HG03097 (cell line): ENCODE results near the gene ANKMY1.

ENCODE experiments used
- ATAC-seq: cut with Tn5 transposase; IDR thresholded peaks from one replicate; pipeline ENCODE4 v1.9.1; 2021; ENCODE audit not compliant: unreplicated experiment, low FRiP score

Gene ANKMY1

DNA sequence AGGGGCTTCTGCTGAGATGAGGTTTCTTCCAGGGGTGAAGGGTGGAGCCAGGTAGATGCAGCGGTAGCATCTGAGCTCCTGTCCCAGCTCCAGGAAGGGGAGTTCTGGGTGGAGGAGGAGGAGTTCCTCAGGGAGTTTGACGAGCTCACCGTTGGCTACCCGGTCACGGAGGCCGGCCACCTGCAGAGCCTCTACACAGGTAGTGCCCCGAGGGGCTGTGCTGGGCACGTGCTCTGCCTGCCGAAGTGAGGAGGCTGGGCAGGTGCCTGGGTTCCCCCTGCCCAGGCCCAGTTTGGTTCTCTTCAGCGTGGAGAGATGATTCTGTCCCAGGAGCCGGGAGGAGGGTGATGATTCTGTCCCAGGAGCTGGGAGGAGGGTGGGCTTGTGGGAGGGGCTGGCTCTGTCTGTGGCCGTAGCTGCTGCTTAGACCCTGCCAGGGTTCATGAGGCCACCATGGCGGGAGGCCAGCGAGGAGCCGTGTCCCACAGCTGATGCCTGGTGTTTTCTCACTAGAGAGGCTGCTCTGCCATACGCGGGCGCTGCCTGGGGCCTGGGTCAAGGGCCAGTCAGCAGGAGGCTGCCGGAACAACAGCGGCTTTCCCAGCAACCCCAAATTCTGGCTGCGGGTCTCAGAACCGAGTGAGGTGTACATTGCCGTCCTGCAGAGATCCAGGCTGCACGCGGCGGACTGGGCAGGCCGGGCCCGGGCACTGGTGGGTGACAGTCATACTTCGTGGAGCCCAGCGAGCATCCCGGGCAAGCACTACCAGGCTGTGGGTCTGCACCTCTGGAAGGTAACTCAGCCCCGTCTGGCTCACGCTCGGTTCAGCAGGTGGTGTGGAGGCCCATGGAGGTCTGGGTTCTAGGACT is 37.0 kb upstream of the ANKMY1 start:
- no peak for ATAC-seq

DNA sequence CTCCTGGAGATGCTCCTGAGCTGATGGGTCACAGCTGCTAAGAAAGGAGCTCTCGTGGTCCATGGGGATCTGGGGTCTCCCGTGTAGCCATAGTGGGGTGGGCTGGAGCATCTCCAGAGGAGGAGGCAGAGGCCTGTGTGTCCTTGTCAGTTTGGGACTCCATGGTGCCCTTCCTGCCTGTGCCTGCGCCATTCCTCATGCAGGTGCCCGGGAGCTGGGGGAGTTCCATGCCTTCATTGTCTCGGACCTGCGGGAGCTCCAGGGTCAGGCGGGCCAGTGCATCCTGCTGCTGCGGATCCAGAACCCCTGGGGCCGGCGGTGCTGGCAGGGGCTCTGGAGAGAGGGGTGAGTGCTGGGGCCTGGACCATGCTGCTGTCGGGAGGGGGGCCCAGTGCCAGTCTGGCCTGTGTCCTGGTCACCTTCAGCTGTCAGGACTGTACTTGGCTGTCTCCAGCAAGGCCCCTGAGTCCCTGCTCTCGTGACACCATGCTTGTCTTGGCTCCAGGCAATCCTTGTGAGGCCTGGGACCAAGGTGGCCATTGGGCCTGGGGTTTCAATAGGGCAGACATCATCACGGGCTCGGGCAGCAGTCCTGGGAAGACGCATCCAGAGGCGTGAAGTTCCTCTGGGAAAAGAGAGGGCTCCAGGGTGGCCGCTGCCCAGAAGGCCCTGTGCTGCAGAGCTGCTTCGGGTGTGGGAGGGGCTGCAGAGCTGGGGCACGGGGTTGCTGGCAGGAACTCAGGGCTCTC is 36.1 kb upstream of the ANKMY1 start:
- no peak for ATAC-seq

DNA sequence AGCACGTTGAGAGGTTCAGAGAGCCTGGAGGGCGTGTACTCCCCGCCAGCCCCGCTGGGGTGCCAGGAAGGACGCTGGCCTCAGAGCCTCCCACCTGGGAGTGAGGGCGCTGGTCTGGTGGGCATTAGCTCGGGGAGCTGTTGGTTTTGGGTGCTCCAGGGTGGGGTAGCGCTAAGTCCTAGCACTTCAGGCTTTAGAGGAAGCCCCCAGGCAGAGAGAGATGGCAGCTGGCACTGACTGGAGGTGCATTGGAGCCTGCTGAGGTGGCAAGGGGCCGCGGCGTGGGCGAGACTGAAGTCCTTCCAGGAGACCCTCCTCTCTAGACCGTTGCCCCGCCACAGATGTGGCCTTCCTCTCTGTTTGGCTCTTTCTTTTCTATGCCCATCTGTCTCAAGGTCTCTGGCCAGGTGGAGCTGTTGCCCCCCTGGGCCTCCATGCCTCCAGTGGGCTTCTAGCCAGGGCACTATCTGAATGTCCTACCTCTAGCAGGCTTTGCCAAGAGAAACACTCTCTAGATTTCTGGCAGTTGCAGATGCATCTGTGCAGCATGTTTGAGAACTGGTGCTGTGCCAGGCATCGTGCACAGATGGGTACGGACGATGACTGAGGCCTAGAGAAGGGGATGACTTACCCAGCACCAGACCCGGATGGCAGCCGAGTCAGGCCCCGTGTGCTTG is 35.4 kb upstream of the ANKMY1 start:
- ATAC-seq = no peak

DNA sequence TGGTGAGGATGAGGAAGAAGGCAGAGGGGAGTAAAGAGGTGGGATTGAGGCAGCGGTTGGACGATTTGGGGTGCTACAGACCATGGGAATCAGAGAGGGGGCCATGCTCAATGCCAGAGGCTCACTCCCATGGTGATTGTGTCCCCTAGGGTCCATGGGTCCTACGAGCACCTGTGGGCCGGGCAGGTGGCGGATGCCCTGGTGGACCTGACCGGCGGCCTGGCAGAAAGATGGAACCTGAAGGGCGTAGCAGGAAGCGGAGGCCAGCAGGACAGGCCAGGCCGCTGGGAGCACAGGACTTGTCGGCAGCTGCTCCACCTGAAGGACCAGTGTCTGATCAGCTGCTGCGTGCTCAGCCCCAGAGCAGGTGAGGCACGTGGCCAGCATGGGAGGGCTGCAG is 34.0 kb upstream of the ANKMY1 start:
- ATAC-seq = no peak

DNA sequence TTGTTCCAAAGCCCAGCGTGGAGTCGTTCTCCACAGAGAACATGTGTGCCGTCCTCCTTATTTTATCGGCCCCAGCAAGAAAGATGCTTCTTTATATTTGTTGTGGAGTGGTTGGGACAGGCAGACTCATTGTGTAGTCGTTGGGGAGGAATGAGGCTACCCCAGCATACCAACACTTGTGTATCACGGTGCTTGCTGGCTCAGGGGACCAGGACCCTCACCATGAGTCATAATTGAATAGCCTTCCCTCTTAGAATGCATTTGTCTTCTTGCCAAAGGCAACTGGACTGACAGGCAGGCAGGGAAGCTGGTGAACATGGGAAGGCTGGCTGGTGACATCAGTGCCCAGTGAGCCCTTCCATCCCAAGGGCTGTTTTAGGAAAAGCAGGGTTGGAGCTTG is 33.4 kb upstream of the ANKMY1 start:
- ATAC-seq = no peak

DNA sequence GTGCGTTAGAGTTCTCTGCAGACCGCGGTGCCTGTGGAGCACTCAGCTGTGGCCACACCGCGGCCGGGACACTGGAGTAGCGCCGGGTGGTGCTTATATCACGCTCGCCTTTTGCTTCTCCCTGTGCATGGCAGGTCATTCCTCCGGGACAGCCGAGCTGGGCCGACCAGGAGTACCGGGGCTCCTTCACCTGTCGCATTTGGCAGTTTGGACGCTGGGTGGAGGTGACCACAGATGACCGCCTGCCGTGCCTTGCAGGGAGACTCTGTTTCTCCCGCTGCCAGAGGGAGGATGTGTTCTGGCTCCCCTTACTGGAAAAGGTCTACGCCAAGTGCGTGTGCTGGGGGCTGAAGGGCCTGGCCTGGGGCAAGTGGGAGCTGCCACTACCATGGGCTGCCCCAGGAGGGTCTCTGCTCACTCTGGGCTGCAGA is 32.9 kb upstream of the ANKMY1 start:
- no peak for ATAC-seq

DNA sequence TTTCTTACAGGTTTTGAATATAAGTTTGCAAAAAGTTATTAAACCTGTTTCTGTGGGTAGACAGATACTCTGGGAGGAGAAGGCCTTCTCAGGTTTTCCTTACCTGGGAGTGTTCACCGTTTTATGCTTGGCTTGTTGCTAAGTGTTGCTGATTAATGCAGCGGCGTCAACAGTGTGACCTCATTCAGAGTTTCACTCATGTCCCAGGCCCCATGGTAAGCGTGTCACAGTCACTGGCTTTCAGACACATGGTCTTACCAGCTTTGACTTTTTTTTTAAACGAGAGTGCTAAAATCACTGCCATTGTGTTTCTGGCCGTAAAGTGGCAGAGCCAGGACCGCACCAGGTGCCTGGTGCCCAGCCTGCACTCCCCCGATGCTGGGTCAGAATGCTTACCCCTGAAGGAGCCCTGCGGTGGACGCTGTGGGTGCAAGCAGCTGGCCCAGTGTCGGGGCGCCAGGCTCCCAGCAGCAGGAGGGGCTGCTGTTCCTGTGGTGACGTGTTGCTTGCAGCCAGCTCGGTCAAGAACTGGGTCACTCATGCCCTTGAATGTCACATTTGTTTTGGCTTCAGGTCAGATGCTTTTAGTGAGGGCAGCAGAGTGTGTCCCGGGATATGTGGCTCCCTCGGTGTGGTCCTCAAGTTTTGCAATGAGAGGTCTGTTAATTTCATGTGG is 32.2 kb upstream of the ANKMY1 start:
- no peak for ATAC-seq

DNA sequence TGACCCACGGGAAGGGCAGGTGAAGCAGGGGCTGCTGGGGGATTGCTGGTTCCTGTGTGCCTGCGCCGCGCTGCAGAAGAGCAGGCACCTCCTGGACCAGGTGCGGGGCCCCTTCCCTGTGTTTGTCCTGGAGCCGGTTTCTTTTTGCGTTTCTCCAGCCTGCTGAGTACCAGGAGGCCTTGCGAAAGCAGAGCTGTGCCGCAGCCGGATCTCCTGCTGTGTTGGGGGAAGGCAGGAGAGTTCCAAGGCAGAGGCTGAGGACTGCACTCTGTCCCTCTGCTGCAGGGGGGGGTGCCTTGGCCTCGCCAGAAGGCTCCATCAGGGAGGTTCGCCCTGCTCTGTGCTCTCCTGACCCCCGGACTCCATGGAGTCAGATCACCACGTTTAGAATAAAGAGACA is 31.6 kb upstream of the ANKMY1 start:
- no peak for ATAC-seq

DNA sequence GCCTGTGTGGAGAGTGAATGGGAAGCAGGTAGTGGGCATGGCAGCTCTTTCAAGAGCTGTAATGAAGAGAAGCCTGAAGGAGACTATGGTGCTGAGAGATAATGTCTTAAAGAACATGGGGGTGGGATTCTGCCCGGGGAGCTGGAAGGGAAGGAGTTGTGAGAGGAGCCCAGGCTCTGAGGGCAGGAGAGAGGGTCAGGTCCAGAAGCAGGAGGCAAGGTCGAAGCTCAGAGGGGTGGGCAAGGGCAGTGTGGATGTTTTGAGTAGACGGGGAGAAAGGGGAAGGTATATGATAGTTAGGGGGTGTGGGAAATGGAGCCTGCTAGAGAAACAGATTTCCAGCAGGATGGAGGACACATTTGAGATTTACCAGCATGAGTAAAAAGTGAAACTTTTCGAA is 30.9 kb upstream of the ANKMY1 start:
- no peak for ATAC-seq

DNA sequence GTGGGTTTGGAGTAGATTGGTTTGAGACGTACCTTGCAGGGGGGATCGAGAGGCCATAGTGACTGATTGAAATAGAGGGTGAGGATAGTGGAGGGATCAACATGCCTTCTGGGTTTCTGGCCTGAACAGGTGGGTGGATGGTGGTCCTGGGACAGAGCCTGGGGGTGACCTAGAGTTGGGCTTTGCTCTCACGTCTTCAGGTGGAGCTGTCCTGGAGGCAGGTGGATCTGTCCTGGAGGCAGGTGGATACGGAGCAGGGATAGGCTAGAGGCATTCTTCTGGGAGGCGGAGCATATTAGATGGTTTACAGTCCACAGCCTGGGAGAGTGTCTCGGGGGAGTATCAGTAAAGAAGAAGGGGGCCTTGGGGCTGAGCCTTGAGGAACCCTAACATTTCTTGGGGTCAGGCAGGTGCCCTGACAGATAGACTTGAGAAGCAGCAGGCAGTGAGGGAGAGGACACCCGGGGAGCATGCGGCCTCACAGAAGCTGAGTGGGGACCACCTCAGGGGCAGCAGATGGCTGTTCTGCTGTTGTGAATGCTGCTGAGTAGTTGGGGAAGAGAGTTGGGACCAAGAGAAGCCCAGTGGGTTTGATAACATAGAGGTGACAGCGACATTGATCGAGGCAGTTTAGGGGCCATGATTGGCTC is 30.3 kb upstream of the ANKMY1 start:
- no peak for ATAC-seq

DNA sequence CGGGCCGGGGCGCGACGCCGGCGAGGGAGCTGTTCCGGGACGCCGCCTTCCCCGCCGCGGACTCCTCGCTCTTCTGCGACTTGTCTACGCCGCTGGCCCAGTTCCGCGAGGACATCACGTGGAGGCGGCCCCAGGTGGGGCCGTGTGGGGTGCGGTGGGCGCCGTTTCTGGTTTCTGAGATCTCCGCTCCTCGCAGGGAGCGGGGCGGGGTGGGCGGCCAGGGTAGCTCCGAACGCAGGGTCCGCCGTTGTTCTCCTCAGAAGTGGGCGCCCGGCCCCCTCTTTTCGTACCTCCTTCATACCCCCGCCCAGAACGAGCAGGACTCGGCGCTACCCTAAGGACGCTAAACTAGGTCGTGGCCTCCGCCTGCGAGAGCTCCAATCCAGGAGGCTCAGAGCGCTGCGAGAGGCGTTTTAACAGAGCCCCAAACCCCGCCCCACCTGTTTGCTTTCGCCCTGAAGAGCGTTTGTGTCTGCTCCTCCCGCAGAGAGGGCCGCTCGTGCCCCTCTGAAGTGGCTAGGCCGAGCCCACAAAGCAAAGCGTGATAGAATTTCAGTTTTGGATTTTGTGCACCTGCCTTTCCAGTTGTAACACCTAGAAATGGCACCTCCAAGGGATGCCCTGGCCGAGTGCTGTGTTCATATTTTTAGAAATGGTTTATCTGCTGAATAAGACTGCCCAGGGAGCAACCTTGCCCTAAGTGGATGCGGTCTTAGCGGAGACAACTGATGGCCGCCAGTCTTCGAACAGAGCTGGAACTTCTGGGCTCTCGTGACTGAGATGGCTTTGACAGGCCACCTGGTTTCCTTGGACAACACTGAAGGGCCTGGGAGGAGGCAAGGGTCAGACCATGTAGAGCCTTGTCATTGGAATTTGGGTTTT is 29.4 kb upstream of the ANKMY1 start:
- ATAC-seq = peak; percentile 2

DNA sequence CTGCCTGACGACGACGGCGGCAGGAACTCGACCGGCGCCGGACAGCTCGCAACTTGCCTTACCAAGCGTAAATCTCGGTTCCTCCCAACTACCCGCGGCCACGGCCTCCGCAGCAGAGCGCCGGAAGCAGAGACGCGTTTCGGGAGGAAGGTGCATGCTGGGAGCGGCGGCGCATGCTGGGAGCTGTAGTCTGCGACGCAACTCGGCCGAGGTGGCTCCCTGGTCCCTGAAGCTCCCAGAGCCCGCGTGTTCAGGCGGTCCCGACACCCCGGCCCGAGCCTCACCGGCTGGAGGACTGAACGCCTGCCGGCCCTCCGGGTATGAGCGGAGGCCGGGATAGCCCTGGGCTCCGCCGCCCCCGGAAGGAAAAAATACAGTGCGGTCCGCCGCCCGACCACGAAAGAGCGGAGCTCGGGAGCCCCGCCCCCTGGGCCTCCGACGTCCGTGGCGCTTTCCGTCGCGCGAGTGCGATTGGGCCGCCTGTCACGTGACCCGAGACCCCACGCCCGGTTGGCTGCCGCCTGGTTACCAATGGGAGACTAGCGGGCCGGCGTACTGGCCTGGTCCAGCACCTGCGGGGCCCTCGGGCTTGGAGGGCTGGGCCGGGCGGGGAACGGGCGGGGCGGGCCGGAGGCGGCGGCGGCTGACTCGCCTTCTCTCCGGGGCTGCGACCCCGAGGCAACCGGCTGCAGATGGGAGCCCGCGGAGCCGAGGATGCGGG is 28.6 kb upstream of the ANKMY1 start, which contains the start of gene CAPN10:
Gene CAPN10 (plus strand): TSS at position 537 of the 721 bp plus-strand sequence. CDS start 178 bp downstream, at position 715.
- ATAC-seq = peak; percentile 65

DNA sequence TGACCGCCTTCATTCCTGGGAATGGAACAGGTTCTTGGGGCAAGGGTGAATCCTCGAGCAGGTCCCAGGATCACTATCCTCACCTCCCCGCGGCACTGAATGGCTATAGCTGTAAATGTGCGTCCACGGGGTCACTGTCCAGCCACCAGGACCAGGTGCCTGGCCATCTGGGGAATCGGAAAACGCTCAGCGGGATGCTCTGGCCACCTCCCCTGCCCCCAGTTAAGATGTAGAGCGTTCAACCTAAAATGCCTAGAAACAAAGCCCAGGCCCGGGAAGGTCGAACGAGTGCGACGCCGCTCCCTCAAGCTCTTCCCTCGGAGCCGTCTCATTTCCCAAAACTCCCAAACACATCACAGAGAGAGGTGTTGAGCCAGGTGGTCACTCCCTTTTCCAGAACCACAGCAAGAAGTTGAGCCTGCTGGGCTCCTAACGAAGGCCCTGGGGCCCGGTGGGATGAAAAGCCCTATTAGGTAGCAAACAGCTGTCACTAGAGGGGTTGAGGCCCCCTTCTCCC is 28.0 kb upstream of the ANKMY1 start:
- no peak for ATAC-seq

DNA sequence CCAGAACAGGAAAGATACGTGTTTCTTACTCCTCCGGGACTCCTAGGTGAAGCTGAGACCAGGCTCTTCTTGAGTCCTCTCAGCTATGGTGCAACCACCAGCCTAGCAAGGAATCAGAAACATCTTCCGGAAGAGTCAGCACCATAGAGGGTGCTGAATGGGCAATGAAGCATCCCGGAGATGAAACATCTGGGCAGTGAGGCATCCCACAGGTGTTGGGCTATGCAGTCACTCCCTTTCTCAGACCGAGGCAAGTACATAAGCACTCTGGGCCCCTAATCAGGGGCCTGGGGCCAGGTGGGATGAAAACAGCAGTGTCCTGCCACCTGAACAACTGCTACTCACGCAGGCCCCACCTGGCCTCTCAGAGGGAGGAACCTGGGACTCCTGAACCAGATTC is 27.3 kb upstream of the ANKMY1 start:
- peak; percentile 28 for ATAC-seq

DNA sequence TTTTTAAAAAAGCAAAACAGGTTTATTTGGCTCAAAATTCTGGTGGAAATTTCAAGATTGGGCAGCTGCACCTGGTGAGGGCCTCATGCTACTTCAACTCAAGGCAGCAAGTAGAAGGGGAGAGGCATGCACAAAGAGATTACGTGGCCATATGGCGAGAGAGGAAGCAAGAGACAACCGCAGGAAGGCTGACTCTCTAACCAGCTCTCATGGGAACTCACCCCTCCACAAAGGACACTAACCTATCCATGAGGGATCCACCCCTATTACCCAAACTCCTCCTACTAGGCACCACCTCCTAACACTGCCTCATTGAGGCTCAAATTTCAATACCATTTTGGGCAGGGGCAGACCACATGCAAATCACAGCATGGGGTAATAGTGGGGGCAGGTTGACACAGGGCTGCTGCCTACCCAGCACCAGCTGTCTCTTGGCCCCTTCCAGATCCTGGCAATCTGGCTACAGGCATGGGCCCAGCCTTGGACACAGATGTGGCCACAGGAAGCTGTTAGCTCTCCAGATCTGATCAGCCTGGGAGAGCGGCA is 26.8 kb upstream of the ANKMY1 start:
- ATAC-seq = peak; percentile 32

DNA sequence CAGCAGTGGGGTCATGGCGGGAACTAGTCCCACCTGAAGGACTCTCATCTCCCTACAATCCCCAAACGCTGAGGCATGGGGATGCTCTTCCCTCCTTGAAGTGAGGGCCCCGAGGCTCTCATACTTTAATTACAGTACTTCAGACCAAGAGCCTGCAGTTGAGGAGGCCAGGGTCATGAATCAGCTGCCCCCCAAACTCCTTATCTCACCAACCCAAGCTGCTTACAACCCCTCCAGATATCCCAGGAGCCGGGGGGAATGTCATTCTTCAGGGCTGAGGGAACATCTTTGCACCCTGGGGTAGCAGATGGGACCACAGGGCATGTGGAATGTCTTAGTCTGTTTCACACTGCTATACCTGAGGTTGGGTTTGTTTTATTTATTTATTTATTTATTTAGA is 26.0 kb upstream of the ANKMY1 start:
- ATAC-seq = no peak

DNA sequence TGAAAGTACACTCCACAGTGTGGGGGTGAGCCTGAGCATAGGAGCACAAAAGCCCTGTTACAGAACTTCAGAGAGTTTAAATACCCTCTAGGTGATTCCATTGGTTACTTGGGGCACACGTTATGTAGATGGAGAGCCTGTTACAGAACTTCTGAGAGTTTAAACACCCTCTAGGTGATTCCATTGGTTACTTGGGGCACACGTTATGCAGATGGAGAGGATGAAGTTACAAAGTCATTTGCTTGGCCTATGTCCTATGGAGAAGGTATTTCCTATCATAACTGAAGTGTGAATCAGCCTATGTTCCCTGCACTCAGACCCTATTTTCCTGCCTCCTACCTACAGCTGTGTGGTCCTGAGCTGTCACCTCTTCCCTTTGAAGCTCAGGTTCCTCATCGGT is 25.0 kb upstream of the ANKMY1 start:
- no peak for ATAC-seq

DNA sequence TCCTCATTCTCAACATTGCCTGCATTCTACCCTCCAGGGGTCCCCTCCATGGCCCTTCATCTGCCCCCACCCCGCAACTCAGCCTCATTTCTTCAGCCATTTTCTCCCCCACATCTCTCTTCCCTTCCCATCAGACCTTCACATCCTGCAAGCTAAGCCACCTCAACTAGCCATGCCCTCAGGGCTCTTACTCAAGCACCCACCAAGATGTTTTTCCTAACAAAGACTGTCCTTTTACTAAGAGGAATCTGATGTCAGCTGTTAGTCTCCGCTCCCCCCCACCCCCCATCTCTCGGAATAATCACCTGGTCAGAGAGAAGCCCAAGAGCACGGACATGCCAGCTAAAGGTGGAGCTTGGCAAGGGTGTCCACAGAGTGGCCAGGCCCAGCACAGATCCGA is 24.0 kb upstream of the ANKMY1 start:
- no peak for ATAC-seq
